HCT116 (cell line): ENCODE measurements around the gene ACAT2.

ENCODE experiments used
- CEBPB ChIP-seq: IDR thresholded peaks from 2 replicates; pipeline ENCODE4 v1.6.1; 2012; ENCODE audit warnings: low read depth
- CTCF ChIP-seq, 3 experiments: fragments of 200-600 bp in 1 of 3; sonication (generic) in 1 of 3; IDR thresholded peaks in 2 of 3; conservative IDR thresholded peaks in 1 of 3; 2 replicates each; pipeline ENCODE4 v1.5.1; 2012 to 2017; ENCODE audit warnings: low read depth in 2 of 3, low read length in 2 of 3, antibody characterized with exemption in 1 of 3, borderline replicate concordance in 1 of 3, control low read depth in 1 of 3, mild to moderate bottlenecking in 1 of 3, mixed read lengths in 1 of 3, mixed run types in 1 of 3, moderate library complexity in 1 of 3; ENCODE audit not compliant: insufficient read depth in 1 of 3
- ELF1 ChIP-seq: IDR thresholded peaks from 2 replicates; pipeline ENCODE4 v1.6.1; 2012; ENCODE audit warnings: low read depth, borderline replicate concordance
- EZH2 ChIP-seq: fragments of 200-600 bp; sonication (generic); IDR thresholded peaks from 2 replicates; pipeline ENCODE4 v1.6.1; 2017; ENCODE audit warnings: antibody characterized with exemption, mixed run types
- EZH2phosphoT487 ChIP-seq: fragments of 200-600 bp; IDR thresholded peaks from 2 replicates; pipeline ENCODE4 v1.6.1; 2018; ENCODE audit warnings: antibody characterized with exemption, borderline replicate concordance
- POLR2A ChIP-seq: IDR thresholded peaks from 2 replicates; pipeline ENCODE4 v1.7.0; 2011; ENCODE audit warnings: borderline replicate concordance; ENCODE audit not compliant: insufficient read depth, insufficient read length; ENCODE audit errors: extremely low read depth
- POLR2AphosphoS5 ChIP-seq: IDR thresholded peaks from 2 replicates; pipeline ENCODE4 v1.6.1; 2011; ENCODE audit warnings: mild to moderate bottlenecking, low read depth, low read length, moderate library complexity
- REST ChIP-seq: IDR thresholded peaks from 2 replicates; pipeline ENCODE4 v1.6.1; 2012; ENCODE audit warnings: low read depth
- SIN3A ChIP-seq: IDR thresholded peaks from 2 replicates; pipeline ENCODE4 v1.6.1; 2012; ENCODE audit warnings: low read depth
- SRF ChIP-seq: IDR thresholded peaks from 2 replicates; pipeline ENCODE4 v1.6.1; 2012; ENCODE audit warnings: low read depth
- YY1 ChIP-seq: IDR thresholded peaks from 2 replicates; pipeline ENCODE4 v1.6.1; 2011; ENCODE audit warnings: low read length, low read depth, moderate library complexity, mild to moderate bottlenecking; ENCODE audit not compliant: insufficient replicate concordance; ENCODE audit errors: extremely low read depth
- ZBTB33 ChIP-seq: IDR thresholded peaks from 2 replicates; pipeline ENCODE4 v1.6.1; 2011; ENCODE audit warnings: mild to moderate bottlenecking, low read length, moderate library complexity; ENCODE audit not compliant: insufficient replicate concordance; ENCODE audit errors: extremely low read depth
- ZFX ChIP-seq: fragments of 450-650 bp; IDR thresholded peaks from 2 replicates; pipeline ENCODE4 v1.6.1; 2017
- ZNF274 ChIP-seq: fragments of 200-500 bp; sonication (Bioruptor generic); IDR thresholded peaks from 2 replicates; pipeline ENCODE4 v1.6.1; 2014; ENCODE audit warnings: mild to moderate bottlenecking, low read depth, low read length, inconsistent platforms

GRCh38 chr6:159800141-159800865 lies 38.5 kb downstream of the ACAT2 start, which contains the start of gene PNLDC1:
- TF ChIP-seq ZFX (no peak), CTCF (IDR thresholded peaks at IDR 0.05 in 2 of 3, conservative IDR thresholded peaks at IDR 0.05 in 1 of 3; ENCODE audit: borderline replicate concordance in 1 of 3, insufficient read depth in 1 of 3, low read depth in 2 of 3, low read length in 2 of 3) (no peak), YY1 (no peak), REST (no peak), POLR2A (no peak), POLR2AphosphoS5 (no peak), SIN3A (no peak), ELF1 (no peak), EZH2phosphoT487 (no peak), SRF (no peak), ZNF274 (no peak), CEBPB (no peak), ZBTB33 (no peak), EZH2 (no peak)
